Measurements from ENCODE around the gene SLC47A2.
"Not testable (repeated sequence)": the region's sequence is repeated elsewhere in the genome, so short reads cannot be mapped to it uniquely, and the experiment has no call there.

Gene SLC47A2

DNA sequence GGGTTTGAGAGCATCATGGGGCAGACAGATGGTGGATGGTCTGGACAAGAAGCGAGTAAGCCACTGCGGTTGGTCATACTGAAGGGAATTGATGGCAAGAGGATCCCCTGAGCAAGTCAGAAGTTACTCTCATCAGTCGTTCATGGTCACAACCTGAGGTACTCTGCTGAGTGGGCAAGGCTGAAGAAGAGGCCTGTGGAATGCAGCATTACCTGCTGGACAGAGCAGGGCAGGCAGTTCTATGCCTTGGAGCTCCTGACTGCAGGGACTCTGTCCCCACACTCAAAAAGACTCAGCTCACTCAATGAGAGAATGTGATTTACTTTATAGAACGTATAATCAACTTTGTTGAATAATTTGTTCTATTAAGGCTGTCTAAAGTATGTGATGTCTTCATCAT, 39.5 kb downstream of the SLC47A2 start:
- no peak for TF ChIP-seq SPI1 (IDR thresholded peaks at IDR 0.05; ENCODE audit: low read depth, low read length)
- TF ChIP-seq POLR2A (IDR thresholded peaks at IDR 0.05; ENCODE audit: low read depth, low read length), result no peak
- no peak for TF ChIP-seq POLR2AphosphoS5 (IDR thresholded peaks at IDR 0.05; ENCODE audit: low read depth, low read length)
- TF ChIP-seq TAF1 (IDR thresholded peaks at IDR 0.05; ENCODE audit: low read depth, low read length), result no peak
- DNase-seq (ENCODE audit: insufficient read length, low spot score), result no peak
- FAIRE-seq, result no peak

DNA sequence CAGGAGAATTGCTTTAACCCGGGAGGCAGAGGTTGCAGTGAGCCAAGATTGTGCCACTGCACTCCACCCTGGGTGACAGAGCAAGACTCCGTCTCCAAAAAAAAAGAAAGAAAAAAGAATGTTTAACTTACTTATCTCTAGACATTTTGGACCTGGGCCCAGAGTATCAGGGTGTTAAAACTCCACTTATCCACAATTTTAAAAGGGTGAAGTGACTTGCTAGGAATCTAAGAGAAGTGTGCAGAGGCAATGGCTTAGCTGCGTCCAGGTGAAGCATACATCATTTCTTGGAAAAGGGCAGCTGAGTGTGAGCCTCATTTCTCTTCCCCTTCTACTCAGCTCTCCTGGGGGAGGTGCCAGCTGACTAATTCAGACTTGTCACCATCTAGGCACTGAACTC, 42.8 kb downstream of the SLC47A2 start:
- DNase-seq (ENCODE audit: insufficient read length, low spot score) (no peak), FAIRE-seq (no peak)
- TF ChIP-seq POLR2A (IDR thresholded peaks at IDR 0.05; ENCODE audit: low read depth, low read length), result no peak

DNA sequence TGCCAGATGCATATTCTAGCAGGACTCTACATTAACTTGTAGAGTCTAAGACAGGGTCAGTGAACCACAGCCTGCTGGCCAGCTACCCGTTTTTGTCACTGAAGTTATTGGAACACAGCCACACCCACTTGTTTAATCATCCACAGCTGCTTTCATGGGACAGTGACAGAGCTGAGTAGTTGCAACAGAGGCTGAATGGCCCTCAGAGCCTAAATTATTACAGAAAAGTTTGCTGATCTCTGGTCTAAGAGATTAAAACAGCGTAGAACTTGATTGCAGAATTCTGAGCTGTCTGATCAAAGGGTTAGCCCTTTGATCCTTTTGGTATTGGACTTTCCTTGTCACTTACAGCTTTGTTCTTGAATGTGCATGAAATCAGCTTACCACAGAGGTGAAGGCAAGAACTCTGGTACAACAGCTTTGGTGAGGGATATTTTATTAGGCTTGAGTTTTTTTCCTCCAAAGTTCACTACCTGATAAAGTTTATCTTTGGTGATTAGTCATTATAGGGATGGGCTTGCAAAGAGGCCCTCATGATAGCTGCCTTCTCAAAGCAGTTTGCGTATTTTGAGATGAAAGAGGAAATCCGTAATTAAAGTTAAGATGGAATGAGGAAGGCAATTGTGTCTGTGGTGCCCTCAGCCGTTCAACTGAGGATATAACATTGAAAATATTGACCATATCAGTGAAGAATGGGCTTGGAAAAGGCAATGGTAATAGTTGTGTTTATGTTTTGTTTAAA, 44.2 kb downstream of the SLC47A2 start:
- no peak for DNase-seq (ENCODE audit: insufficient read length, low spot score)
- TF ChIP-seq POU2F2 (IDR thresholded peaks at IDR 0.05; ENCODE audit: low read depth, low read length), result no peak
- TF ChIP-seq POLR2AphosphoS5 (IDR thresholded peaks at IDR 0.05; ENCODE audit: low read depth, low read length), result no peak
- no peak for TF ChIP-seq PAX5 (IDR thresholded peaks at IDR 0.05; ENCODE audit: insufficient read depth, low read length, severe bottlenecking)
- no peak for TF ChIP-seq POLR2A (IDR thresholded peaks at IDR 0.05; ENCODE audit: low read depth, low read length)
- TF ChIP-seq TAF1 (IDR thresholded peaks at IDR 0.05; ENCODE audit: low read depth, low read length), result no peak
- no peak for TF ChIP-seq SPI1 (IDR thresholded peaks at IDR 0.05; ENCODE audit: low read depth, low read length)
- FAIRE-seq, result no peak

DNA sequence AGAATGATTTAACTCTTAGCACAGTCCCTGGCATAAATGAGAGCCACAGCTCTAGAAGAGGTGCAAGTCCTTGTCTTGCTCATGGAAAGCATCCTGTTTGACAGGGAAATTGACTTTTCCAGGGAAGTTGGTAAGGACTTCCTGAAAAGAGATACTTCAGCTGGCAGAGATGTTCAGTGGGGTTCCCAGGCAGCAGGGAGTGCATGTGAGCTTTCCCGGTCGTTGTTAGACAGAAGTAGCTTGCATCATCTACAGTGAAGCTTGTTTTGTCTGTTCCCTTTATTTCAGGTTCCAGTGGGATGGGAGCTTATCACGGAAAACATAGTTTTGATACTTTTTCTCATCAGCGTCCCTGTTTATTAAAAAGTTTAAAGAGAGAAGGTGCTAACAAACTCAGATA, 45.0 kb downstream of the SLC47A2 start:
- DNase-seq (ENCODE audit: insufficient read length, low spot score) (no peak), FAIRE-seq (no peak)
- TF ChIP-seq SPI1 (IDR thresholded peaks at IDR 0.05; ENCODE audit: low read depth, low read length) (no peak), TAF1 (IDR thresholded peaks at IDR 0.05; ENCODE audit: low read depth, low read length) (no peak), PAX5 (IDR thresholded peaks at IDR 0.05; ENCODE audit: insufficient read depth, low read length, severe bottlenecking) (no peak), POLR2AphosphoS5 (IDR thresholded peaks at IDR 0.05; ENCODE audit: low read depth, low read length) (no peak), POLR2A (IDR thresholded peaks at IDR 0.05; ENCODE audit: low read depth, low read length) (no peak), POU2F2 (IDR thresholded peaks at IDR 0.05; ENCODE audit: low read depth, low read length) (no peak)

DNA sequence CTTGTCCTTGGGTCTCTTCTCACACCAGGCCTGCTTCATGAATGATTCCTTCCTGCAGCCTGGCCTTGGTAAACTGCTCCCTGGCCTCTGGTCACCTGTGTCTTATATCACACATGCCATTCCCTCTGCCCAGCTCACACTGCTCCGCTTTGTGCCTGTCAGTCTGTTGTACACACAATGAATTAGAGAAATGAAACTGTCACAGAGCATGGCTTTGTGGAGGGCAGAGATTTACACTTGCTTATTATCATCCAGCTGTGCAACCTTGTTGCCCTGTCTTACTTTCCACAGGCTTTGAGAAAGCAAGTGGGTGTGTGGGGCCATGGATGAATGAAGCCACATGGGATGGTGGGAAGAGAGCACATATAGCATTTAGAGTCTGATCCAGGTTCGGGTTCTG, 45.5 kb downstream of the SLC47A2 start:
- FAIRE-seq (peak; percentile 71), DNase-seq (ENCODE audit: insufficient read length, low spot score) (no peak)
- peak; percentile 35; the same call in 1 of the 2 replicates for TF ChIP-seq SPI1 (IDR thresholded peaks at IDR 0.05; ENCODE audit: low read depth, low read length)
- no peak for TF ChIP-seq POU2F2 (IDR thresholded peaks at IDR 0.05; ENCODE audit: low read depth, low read length)

DNA sequence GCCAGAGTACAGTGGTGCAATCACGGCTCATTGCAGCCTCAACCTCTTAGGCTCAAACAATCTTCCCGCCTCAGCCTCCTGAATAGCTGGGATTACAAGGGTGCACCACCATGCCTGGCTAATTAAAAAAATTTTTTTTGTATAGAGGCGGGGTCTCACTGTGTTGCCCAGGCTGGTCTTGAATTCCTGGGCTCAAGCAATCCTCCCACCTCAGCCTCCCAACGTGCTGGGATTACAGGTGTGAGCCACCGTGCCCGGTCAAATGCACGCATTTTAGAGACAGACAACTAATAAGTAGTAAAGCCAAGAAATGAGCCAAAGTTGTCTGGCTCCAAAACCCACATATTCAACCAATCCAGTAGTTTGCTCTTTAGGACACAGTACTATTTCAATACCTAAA, 46.7 kb downstream of the SLC47A2 start:
- not testable (repeated sequence) for FAIRE-seq; DNase-seq (ENCODE audit: insufficient read length, low spot score)

DNA sequence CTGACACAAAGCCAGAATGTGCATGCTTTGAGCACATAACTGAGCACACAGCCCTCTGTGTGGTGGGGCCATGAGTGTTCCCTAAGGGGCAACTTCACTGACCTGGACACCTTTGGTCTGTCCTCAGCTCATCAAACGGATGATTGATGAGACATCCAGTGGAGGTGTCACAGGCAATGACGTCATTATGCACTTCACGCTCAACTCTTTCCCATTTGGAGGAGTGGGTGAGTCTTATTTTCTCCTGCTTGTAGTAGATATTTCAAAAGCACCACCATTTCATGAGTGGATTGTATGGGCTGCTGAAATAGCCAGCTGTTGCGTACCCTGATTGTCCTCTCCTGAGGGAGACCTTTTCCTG, 51.6 kb downstream of the SLC47A2 start:
- DNase-seq (ENCODE audit: insufficient read length, low spot score), result no peak
- no peak for FAIRE-seq
- TF ChIP-seq SPI1 (IDR thresholded peaks at IDR 0.05; ENCODE audit: low read depth, low read length) (no peak), PAX5 (IDR thresholded peaks at IDR 0.05; ENCODE audit: insufficient read depth, low read length, severe bottlenecking) (no peak), POLR2A (IDR thresholded peaks at IDR 0.05; ENCODE audit: low read depth, low read length) (no peak), TAF1 (IDR thresholded peaks at IDR 0.05; ENCODE audit: low read depth, low read length) (no peak), POU2F2 (IDR thresholded peaks at IDR 0.05; ENCODE audit: low read depth, low read length) (no peak), POLR2AphosphoS5 (IDR thresholded peaks at IDR 0.05; ENCODE audit: low read depth, low read length) (no peak)

DNA sequence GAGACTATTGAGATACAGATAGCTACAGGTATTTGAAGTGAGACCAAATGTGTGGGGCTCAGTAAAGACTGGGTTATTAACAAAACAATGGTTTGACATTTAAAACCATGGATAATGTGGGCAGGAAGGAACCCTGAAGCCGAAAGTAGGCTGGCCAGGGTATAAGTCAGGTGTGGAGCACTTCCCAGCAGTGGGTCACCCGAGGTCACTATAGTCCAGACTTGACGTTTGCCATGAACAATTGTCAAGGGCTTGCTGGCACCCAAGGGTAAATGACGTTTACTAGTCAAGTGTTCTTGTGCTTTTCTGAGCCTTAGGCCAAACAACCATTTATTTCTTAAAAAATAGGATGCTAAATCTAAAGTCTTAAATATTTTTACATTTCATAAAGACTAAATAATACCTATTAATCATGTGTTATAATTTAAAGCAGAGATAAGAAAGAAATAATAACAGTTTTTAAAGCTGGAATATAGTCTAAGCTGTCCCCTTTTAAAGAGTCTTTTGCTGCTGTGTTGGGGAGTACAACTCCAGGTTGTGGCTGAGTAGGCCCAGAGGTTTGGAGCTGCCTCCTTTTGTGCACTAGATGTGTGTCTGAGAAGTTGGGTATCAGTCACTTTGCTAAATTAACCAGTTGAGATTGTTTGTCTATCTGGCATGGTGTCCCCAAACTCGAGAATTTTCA, 52.1 kb downstream of the SLC47A2 start:
- TF ChIP-seq POU2F2 (IDR thresholded peaks at IDR 0.05; ENCODE audit: low read depth, low read length) (no peak), SPI1 (IDR thresholded peaks at IDR 0.05; ENCODE audit: low read depth, low read length) (no peak), POLR2AphosphoS5 (IDR thresholded peaks at IDR 0.05; ENCODE audit: low read depth, low read length) (no peak), PAX5 (IDR thresholded peaks at IDR 0.05; ENCODE audit: insufficient read depth, low read length, severe bottlenecking) (no peak), TAF1 (IDR thresholded peaks at IDR 0.05; ENCODE audit: low read depth, low read length) (no peak), POLR2A (IDR thresholded peaks at IDR 0.05; ENCODE audit: low read depth, low read length) (no peak)
- FAIRE-seq, result no peak
- no peak for DNase-seq (ENCODE audit: insufficient read length, low spot score)

DNA sequence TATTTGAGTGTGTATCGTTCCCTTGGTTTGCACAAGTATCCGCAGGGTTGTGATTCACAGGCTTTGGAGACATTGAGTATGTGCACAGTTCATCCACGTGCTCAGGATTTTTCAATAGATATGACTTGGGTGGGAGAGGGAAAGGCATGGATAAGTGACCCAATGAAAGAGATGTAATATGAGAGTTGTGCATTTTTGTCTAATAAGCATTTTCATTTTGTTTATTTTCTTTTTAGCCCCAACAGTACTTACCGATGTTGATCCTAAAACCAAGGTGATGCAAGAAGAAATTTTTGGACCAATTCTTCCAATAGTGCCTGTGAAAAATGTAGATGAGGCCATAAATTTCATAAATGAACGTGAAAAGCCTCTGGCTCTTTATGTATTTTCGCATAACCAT, 53.3 kb downstream of the SLC47A2 start:
- TF ChIP-seq POU2F2 (IDR thresholded peaks at IDR 0.05; ENCODE audit: low read depth, low read length) (no peak), SPI1 (IDR thresholded peaks at IDR 0.05; ENCODE audit: low read depth, low read length) (no peak), TAF1 (IDR thresholded peaks at IDR 0.05; ENCODE audit: low read depth, low read length) (no peak), POLR2AphosphoS5 (IDR thresholded peaks at IDR 0.05; ENCODE audit: low read depth, low read length) (no peak), POLR2A (IDR thresholded peaks at IDR 0.05; ENCODE audit: low read depth, low read length) (no peak), PAX5 (IDR thresholded peaks at IDR 0.05; ENCODE audit: insufficient read depth, low read length, severe bottlenecking) (no peak)
- FAIRE-seq, result no peak
- DNase-seq (ENCODE audit: insufficient read length, low spot score), result no peak

DNA sequence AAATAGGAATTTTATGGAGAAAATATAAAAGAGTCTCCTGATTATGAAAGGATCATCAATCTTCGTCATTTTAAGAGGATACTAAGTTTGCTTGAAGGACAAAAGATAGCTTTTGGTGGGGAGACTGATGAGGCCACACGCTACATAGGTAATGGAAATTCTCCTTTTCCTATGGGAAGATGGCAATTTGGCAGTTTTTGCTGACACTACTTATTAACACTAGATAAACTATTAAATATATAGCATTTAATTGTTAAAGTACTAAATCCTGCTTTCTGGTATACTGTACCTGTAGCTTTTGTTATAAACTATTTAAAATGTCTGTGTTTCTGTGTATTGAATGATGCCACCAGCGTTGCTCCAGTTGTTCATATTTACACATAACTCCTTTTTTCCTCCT, 55.3 kb downstream of the SLC47A2 start:
- TF ChIP-seq POLR2AphosphoS5 (IDR thresholded peaks at IDR 0.05; ENCODE audit: low read depth, low read length), result no peak
- no peak for TF ChIP-seq TAF1 (IDR thresholded peaks at IDR 0.05; ENCODE audit: low read depth, low read length)
- no peak for TF ChIP-seq POU2F2 (IDR thresholded peaks at IDR 0.05; ENCODE audit: low read depth, low read length)
- no peak for TF ChIP-seq SPI1 (IDR thresholded peaks at IDR 0.05; ENCODE audit: low read depth, low read length)
- TF ChIP-seq PAX5 (IDR thresholded peaks at IDR 0.05; ENCODE audit: insufficient read depth, low read length, severe bottlenecking), result no peak
- no peak for TF ChIP-seq POLR2A (IDR thresholded peaks at IDR 0.05; ENCODE audit: low read depth, low read length)
- DNase-seq (ENCODE audit: insufficient read length, low spot score), result no peak
- FAIRE-seq, result no peak

All from GM12891 (cell line).